K562 (cell line): ENCODE data around the gene ATG7.
"Not testable (repeated sequence)": the region's sequence is repeated elsewhere in the genome, so short reads cannot be mapped to it uniquely, and the experiment has no call there.

Experiments
- ATF3 ChIP-seq, 2 experiments: fragments of 450-650 bp in 1 of 2; sonication (generic) in 1 of 2; formaldehyde crosslinking in 1 of 2; IDR thresholded peaks in 1 of 2; conservative IDR thresholded peaks in 1 of 2; 2 replicates each; pipeline versions ENCODE4 v1.6.1 to v1.8.1; 2016 to 2023; ENCODE audit warnings: mild to moderate bottlenecking in 2 of 2, moderate library complexity in 2 of 2, inconsistent platforms in 1 of 2, missing genetic modification reagents in 1 of 2
- FOXP4 ChIP-seq: sonication (generic); formaldehyde crosslinking; IDR thresholded peaks from 2 replicates; pipeline ENCODE4 v1.8.0; 2022; ENCODE audit warnings: mild to moderate bottlenecking, missing genetic modification reagents, borderline replicate concordance
- RAD21 ChIP-seq, 2 experiments: fragments of 250-450 bp in 1 of 2; fragments of 450-650 bp in 1 of 2; sonication (Bioruptor Pico) in 1 of 2; formaldehyde crosslinking in 1 of 2; IDR thresholded peaks in 1 of 2; conservative IDR thresholded peaks in 1 of 2; 2 replicates each; pipeline versions ENCODE4 v1.4.0 to v1.8.0; 2020 to 2022; ENCODE audit warnings: mild to moderate bottlenecking in 2 of 2, moderate library complexity in 1 of 2

GRCh38 chr3:11502413-11502812 is 230.2 kb downstream of the ATG7 start:
- not testable (repeated sequence) for TF ChIP-seq RAD21 (CRISPR knock-in tag; conservative IDR thresholded peaks at IDR 0.05 in 1 of 2, IDR thresholded peaks at IDR 0.05 in 1 of 2); FOXP4 (CRISPR knock-in tag); ATF3 (IDR thresholded peaks at IDR 0.05); ATF3 (CRISPR knock-in tag; conservative IDR thresholded peaks at IDR 0.05)
